NCI-H524 treated with DMSO at 0.1 percent for 48 hours (cell line): ENCODE results near the gene C4orf51.
"Not testable (repeated sequence)": the region's sequence is repeated elsewhere in the genome, so short reads cannot be mapped to it uniquely, and the experiment has no call there.

ENCODE experiments used
- DNase-seq: peaks from one replicate; lab custom pipeline; 2025; lab: John Stamatoyannopoulos, UW

Gene C4orf51

GRCh38 chr4:145679991-145680455 is at the start of gene C4orf51:
C4orf51 (plus strand) TSS chr4:145680146; CDS start chr4:145680204, 58 bp downstream.
- no peak for DNase-seq

GRCh38 chr4:145635117-145635516 is 44.8 kb upstream of the C4orf51 start:
- DNase-seq = no peak

- DNase-seq = no peak
Observed at GRCh38 chr4:145635630-145636029, 44.3 kb upstream of the C4orf51 start.

- no peak for DNase-seq
Observed at GRCh38 chr4:145639186-145639698, 40.7 kb upstream of the C4orf51 start.

GRCh38 chr4:145640236-145640635 is 39.7 kb upstream of the C4orf51 start:
- DNase-seq = not testable (repeated sequence)

- DNase-seq = no peak
Observed at GRCh38 chr4:145643295-145643694, 36.7 kb upstream of the C4orf51 start.

- DNase-seq = no peak
Observed at GRCh38 chr4:145644699-145645098, 35.2 kb upstream of the C4orf51 start.

- no peak for DNase-seq
Observed at GRCh38 chr4:145656156-145656555, 23.8 kb upstream of the C4orf51 start.

- DNase-seq = no peak
Observed at GRCh38 chr4:145660064-145660463, 19.9 kb upstream of the C4orf51 start.

GRCh38 chr4:145663194-145663593 is 16.8 kb upstream of the C4orf51 start:
- no peak for DNase-seq

GRCh38 chr4:145665773-145666172 is 14.2 kb upstream of the C4orf51 start:
- no peak for DNase-seq

GRCh38 chr4:145670422-145670821 is 9.5 kb upstream of the C4orf51 start:
- DNase-seq = no peak

GRCh38 chr4:145679520-145679919 is 426 bp upstream of the C4orf51 start:
- no peak for DNase-seq

GRCh38 chr4:145680902-145681301 is 956 bp downstream of the C4orf51 start:
- no peak for DNase-seq

- no peak for DNase-seq
Observed at GRCh38 chr4:145681518-145681917, 1.6 kb downstream of the C4orf51 start.

- DNase-seq = no peak
Observed at GRCh38 chr4:145681956-145682355, 2.0 kb downstream of the C4orf51 start.

- DNase-seq = no peak
Observed at GRCh38 chr4:145686991-145687390, 7.0 kb downstream of the C4orf51 start.

GRCh38 chr4:145690610-145691009 is 10.7 kb downstream of the C4orf51 start:
- DNase-seq = no peak

GRCh38 chr4:145691416-145691815 is 11.5 kb downstream of the C4orf51 start:
- DNase-seq = not testable (repeated sequence)

- DNase-seq = no peak
Observed at GRCh38 chr4:145694929-145695328, 15.0 kb downstream of the C4orf51 start.

- no peak for DNase-seq
Observed at GRCh38 chr4:145697332-145697731, 17.4 kb downstream of the C4orf51 start.

GRCh38 chr4:145698507-145698906 is 18.6 kb downstream of the C4orf51 start:
- DNase-seq = no peak

GRCh38 chr4:145703850-145704497 is 24.0 kb downstream of the C4orf51 start:
- no peak for DNase-seq

GRCh38 chr4:145709336-145709735 is 29.4 kb downstream of the C4orf51 start:
- DNase-seq = no peak
